HL-60 (cell line): Measurements from ENCODE around the gene TBC1D14.

Experiments used
- DNase-seq, 2 experiments: peaks; one replicate each; pipeline ENCODE4 v3.0.0-alpha.2; 2010 to 2020; ENCODE audit warnings: low read depth in 1 of 2, low spot score in 1 of 2
- H3K27ac ChIP-seq: fragments of 250-450 bp; sonication (Bioruptor Pico); replicated peaks from 2 replicates; pipeline ENCODE4 v1.5.1; 2020; ENCODE audit warnings: mild to moderate bottlenecking, moderate library complexity
- H3K27me3 ChIP-seq: fragments of 250-450 bp; sonication (Bioruptor Pico); 2 replicates; pipeline ENCODE4 v1.5.1; 2021; ENCODE audit warnings: mild to moderate bottlenecking, moderate library complexity; ENCODE audit not compliant: insufficient read depth, poor library complexity, severe bottlenecking
- H3K4me3 ChIP-seq: replicated peaks from 2 replicates; pipeline ENCODE4 v1.5.1; 2011; ENCODE audit warnings: mild to moderate bottlenecking, control low read depth, low read length; ENCODE audit not compliant: insufficient read depth
- CTCF ChIP-seq: IDR thresholded peaks from one replicate; pipeline ENCODE4 v1.5.1; 2011; ENCODE audit warnings: low read length, control low read depth, inconsistent platforms; ENCODE audit not compliant: insufficient read depth
- GABPA ChIP-seq: IDR thresholded peaks from 2 replicates; pipeline ENCODE4 v1.6.1; 2012; ENCODE audit warnings: low read depth
- POLR2AphosphoS5 ChIP-seq: IDR thresholded peaks from 2 replicates; pipeline ENCODE4 v1.6.1; 2012; ENCODE audit warnings: low read depth
- REST ChIP-seq: IDR thresholded peaks from 2 replicates; pipeline ENCODE4 v1.6.1; 2012; ENCODE audit warnings: low read depth; ENCODE audit not compliant: insufficient replicate concordance
- SPI1 ChIP-seq: IDR thresholded peaks from 2 replicates; pipeline ENCODE4 v1.6.1; 2012; ENCODE audit warnings: low read depth, mild to moderate bottlenecking, borderline replicate concordance

Gene TBC1D14

GRCh38 chr4:6984612-6985425 is 75.2 kb downstream of the TBC1D14 start:
- DNase-seq = no peak
- H3K27ac ChIP-seq = peak overlapping the region; percentile 87; the same call in 1 of the 2 replicates
- H3K4me3 ChIP-seq = no peak overlapping the region
- H3K27me3 ChIP-seq = no peaks in the 10 kb centered on the region
- no peak for TF ChIP-seq REST
- TF ChIP-seq POLR2AphosphoS5 = no peak
- TF ChIP-seq CTCF = no peak
- no peak for TF ChIP-seq GABPA
- no peak for TF ChIP-seq SPI1

GRCh38 chr4:6986072-6986780 is 76.6 kb downstream of the TBC1D14 start:
- no peaks in the 10 kb centered on the region for H3K27me3 ChIP-seq
- DNase-seq = peak; percentile 22 to 36
- H3K4me3 ChIP-seq = peak overlapping the region; percentile 51
- peak overlapping the region; percentile 87 for H3K27ac ChIP-seq
- TF ChIP-seq REST (peak; percentile 28), CTCF (no peak), POLR2AphosphoS5 (no peak), GABPA (no peak), SPI1 (no peak)

GRCh38 chr4:6986781-6987587 is 77.4 kb downstream of the TBC1D14 start:
- Histone ChIP-seq H3K4me3 (peak overlapping the region; percentile 89), H3K27ac (peak overlapping the region; percentile 87), H3K27me3 (no peaks in the 10 kb centered on the region)
- TF ChIP-seq POLR2AphosphoS5 (peak; percentile 55; the same call in 1 of the 2 replicates), GABPA (no peak), REST (no peak)
- peak; percentile 85 to 92 for DNase-seq
